Measurements from ENCODE around the gene CNEP1R1.

- TF ChIP-seq POLR2A (IDR thresholded peaks at IDR 0.05), result no peak
- no peak for TF ChIP-seq CTCF (IDR thresholded peaks at IDR 0.05)
Measured at GRCh38 chr16:50037662-50038220, 12.7 kb downstream of the CNEP1R1 start.
